OCI-LY3 (cell line): ENCODE results near the gene HNRNPA1.

Experiments used
- EZH2phosphoT487 ChIP-seq: fragments of 200-600 bp; shearing (Covaris generic); IDR thresholded peaks from 2 replicates; pipeline ENCODE4 v1.6.1; 2018; ENCODE audit warnings: antibody characterized with exemption, mixed run types, low read depth
- TF ChIP-seq, protein P1 (sequence below): fragments of 200-600, 300-600 bp; sonication (generic); IDR thresholded peaks from 2 replicates; pipeline ENCODE4 v1.5.1; 2014; ENCODE audit warnings: antibody characterized with exemption, low read length, low read depth

DNA sequence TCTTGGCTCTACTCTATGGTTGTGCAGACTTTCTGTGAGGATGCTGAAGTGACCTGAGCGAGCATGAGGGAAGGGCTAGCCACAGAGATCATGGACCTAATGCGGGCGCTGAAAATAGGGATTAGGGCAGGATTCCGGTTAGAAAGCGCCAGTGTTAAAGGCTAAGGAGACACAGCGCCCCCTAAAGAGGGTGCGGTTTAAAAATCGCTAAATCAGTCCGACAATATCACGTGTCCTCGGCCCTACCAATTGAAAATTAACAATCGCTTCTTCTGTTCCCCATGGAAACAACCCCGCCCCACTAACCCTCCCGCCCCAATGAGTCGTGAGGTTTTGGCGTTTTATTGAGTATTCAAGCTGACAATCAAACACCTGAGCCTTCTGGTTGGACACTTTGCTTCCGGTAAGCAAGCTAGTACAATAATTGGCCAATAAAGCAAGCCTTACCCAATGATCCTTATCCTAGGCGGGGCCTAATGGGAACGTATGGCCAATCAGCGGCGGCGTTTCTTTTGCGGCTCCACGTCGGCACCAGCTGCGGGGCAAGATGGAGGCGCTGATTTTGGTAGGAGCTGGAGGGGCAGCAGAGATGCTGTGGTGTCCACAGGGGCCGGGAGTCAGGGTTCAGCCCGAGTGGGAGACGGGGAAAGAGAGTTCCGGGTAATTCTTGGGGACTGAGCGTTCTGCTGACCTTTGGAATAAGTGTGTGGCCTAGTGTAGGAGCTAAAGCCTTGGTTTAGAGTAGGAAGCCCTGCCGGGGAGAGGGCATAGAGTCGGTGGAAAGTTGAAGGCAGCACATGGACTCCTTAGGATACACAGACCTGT, 44.3 kb downstream of the HNRNPA1 start, which contains the start of gene COPZ1:
- TF ChIP-seq, protein P1, sequence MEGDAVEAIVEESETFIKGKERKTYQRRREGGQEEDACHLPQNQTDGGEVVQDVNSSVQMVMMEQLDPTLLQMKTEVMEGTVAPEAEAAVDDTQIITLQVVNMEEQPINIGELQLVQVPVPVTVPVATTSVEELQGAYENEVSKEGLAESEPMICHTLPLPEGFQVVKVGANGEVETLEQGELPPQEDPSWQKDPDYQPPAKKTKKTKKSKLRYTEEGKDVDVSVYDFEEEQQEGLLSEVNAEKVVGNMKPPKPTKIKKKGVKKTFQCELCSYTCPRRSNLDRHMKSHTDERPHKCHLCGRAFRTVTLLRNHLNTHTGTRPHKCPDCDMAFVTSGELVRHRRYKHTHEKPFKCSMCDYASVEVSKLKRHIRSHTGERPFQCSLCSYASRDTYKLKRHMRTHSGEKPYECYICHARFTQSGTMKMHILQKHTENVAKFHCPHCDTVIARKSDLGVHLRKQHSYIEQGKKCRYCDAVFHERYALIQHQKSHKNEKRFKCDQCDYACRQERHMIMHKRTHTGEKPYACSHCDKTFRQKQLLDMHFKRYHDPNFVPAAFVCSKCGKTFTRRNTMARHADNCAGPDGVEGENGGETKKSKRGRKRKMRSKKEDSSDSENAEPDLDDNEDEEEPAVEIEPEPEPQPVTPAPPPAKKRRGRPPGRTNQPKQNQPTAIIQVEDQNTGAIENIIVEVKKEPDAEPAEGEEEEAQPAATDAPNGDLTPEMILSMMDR, result peak; percentile 84
- no peak for TF ChIP-seq EZH2phosphoT487
